ENCODE data around the gene SH3PXD2B.
"Not testable (repeated sequence)": the region's sequence is repeated elsewhere in the genome, so short reads cannot be mapped to it uniquely, and the experiment has no call there.

Gene SH3PXD2B

GRCh38 chr5:172361566-172362238, 92.6 kb downstream of the SH3PXD2B start:
- peak; percentile 7 for DNase-seq

GRCh38 chr5:172358345-172358744, 96.0 kb downstream of the SH3PXD2B start:
- DNase-seq = no peak

GRCh38 chr5:172356527-172356926, 97.8 kb downstream of the SH3PXD2B start:
- DNase-seq = no peak

GRCh38 chr5:172356047-172356446, 98.3 kb downstream of the SH3PXD2B start:
- no peak for DNase-seq

- no peak for DNase-seq
Observed at GRCh38 chr5:172353846-172354245, 100.5 kb downstream of the SH3PXD2B start.

- no peak for DNase-seq
Observed at GRCh38 chr5:172353271-172353812, 101.0 kb downstream of the SH3PXD2B start.

GRCh38 chr5:172352526-172352925, 101.8 kb downstream of the SH3PXD2B start:
- not testable (repeated sequence) for DNase-seq

GRCh38 chr5:172351240-172351778, 103.0 kb downstream of the SH3PXD2B start:
- no peak for DNase-seq

GRCh38 chr5:172350212-172351181, 103.8 kb downstream of the SH3PXD2B start:
- no peak for DNase-seq

GRCh38 chr5:172348733-172349132, 105.6 kb downstream of the SH3PXD2B start:
- DNase-seq = not testable (repeated sequence)

- DNase-seq = no peak
Observed at GRCh38 chr5:172348084-172348483, 106.2 kb downstream of the SH3PXD2B start.

- DNase-seq = no peak
Observed at GRCh38 chr5:172347496-172348052, 106.8 kb downstream of the SH3PXD2B start.

- no peak for DNase-seq
Observed at GRCh38 chr5:172345881-172346280, 108.4 kb downstream of the SH3PXD2B start.

- DNase-seq = no peak
Observed at GRCh38 chr5:172344855-172345409, 109.4 kb downstream of the SH3PXD2B start.

GRCh38 chr5:172343741-172344140, 110.6 kb downstream of the SH3PXD2B start:
- no peak for DNase-seq

GRCh38 chr5:172342918-172343317, 111.4 kb downstream of the SH3PXD2B start:
- DNase-seq = no peak

GRCh38 chr5:172339264-172340180, 114.8 kb downstream of the SH3PXD2B start:
- DNase-seq = no peak

GRCh38 chr5:172336676-172337285, 117.5 kb downstream of the SH3PXD2B start:
- DNase-seq = no peak

- no peak for DNase-seq
Observed at GRCh38 chr5:172336264-172336663, 118.1 kb downstream of the SH3PXD2B start.

GRCh38 chr5:172335721-172336120, 118.6 kb downstream of the SH3PXD2B start:
- DNase-seq = no peak

GRCh38 chr5:172334641-172335040, 119.7 kb downstream of the SH3PXD2B start:
- no peak for DNase-seq
